Activated CD8-positive, alpha-beta memory T cell treated with anti-CD3 and anti-CD28 coated beads, Interleukin-2, amount 50 U/mL, for 1 hour (primary cell): Measurements from ENCODE around the gene MMP17.
A peak's percentile ranks its signal among the peaks of the same experiment; 100 is the strongest.

ENCODE experiments used
- DNase-seq: peaks from one replicate; pipeline ENCODE4 v3.0.0-alpha.2; 2020; ENCODE audit errors: extremely low read depth

Gene MMP17

DNA sequence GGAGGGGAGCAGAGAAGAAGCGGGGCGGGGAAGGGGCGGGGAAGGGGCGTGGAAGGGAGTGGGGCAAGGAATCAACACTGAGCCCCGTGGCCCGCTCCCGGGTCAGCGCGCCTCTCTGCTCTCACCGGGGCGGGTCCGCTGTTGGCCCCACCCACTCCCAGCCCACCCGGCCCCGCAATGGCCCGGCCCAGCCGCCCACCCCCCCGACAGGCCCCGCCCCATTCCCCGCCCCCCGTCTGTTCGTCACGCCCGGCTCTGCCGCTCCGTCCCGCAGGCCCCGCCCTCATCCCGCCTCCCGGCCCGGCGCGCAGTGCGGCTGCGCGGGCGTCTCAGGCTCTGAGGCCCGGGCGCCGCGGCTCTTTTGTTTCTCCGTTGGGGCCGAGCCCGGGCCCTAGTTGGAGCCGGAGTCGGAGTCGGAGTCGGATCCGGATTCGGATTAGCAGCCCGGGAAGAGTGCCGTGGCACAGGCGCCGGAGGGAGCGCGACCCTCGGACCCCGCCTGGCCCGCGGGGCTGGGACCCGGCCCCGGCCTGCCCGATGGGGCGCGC, 66.2 kb downstream of the MMP17 start, which contains the start of gene ULK1:
TSS of gene ULK1 (plus strand) at position 310 of the 548 bp plus-strand sequence. CDS start 380 bp downstream, outside the sequence.
- DNase-seq, result peak; percentile 72

DNA sequence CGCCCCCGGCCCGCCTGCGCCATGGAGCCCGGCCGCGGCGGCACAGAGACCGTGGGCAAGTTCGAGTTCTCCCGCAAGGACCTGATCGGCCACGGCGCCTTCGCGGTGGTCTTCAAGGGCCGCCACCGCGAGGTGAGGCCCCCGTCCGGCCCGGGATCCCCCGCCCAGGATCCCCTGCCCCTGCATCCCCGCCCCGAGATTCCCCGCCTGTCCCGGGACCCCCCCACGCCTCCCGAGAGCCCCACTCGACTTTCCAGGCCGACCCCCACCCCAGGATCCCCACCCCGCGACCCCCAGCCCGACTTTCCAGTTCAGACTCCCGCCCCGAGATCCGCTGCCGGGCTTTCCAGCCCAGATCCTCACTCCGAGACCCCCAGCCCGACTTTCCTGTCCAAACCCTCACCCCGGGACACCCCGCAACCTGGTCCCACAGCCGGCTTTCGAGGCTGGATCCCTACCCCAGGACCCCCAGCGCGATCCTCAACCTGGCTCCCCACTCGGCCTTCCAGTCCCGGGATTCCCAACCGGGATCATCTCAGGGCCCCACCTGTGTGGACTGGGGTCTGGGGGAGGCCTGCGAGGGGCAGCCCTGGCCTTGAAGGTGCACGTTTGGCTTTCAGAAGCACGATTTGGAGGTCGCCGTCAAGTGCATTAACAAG, 66.9 kb downstream of the MMP17 start:
- DNase-seq, result no peak

DNA sequence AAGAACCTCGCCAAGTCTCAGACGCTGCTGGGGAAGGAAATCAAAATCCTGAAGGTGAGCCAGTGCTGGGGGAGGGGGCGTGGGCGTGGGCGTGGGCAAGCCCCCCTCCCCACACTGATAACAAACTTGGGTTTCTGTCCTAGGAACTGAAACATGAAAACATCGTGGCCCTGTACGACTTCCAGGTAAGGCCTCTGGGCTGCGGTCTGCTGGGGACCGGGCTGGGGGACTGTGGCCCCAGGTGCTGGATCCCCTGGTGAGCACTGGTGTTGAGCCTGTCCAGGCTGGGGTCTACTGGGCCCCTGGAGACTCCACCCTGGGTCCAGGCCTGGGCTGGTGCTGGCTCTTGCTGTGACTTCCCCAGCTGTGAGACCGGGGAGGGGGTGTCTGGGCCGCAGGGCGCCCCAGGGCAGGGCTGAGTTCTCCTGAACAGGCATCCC, 67.5 kb downstream of the MMP17 start:
- DNase-seq, result no peak

DNA sequence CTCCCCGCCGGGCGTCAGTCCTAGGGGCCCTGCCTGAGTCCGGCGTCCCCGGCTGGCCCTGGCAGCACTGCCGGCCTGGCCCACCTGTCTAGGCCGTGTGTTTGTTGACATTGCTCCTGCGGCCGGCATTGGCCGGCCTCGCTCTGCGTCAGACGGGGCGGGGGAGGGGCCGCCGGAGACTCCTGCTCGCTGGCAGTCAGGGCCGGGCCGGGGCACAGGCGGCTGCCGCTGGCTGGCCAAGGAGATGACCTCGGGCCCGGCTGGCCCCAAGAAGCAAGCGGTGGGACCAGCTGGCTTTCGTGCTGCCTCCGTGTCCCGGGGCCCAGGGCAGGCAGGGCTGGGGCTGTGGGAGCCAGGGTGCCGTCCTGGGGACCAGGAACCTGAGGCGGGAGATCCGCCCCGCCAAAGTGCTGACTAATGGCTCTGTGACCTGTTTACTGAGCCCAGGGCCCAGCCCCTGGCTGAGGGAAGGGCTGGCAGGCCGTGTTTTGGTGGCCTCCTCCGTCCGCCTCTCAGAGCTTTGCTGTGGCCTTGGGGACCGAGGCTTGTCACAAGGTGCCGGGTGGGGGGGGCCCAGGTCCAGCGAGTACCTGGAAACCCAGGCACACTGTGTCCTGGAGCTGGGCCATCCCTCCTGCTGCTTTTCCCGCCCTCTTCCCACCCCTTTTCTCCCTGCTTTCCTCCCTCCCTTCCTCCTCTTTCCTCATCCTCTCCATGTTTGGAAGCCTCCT, 68.1 kb downstream of the MMP17 start:
- peak; percentile 14 for DNase-seq

DNA sequence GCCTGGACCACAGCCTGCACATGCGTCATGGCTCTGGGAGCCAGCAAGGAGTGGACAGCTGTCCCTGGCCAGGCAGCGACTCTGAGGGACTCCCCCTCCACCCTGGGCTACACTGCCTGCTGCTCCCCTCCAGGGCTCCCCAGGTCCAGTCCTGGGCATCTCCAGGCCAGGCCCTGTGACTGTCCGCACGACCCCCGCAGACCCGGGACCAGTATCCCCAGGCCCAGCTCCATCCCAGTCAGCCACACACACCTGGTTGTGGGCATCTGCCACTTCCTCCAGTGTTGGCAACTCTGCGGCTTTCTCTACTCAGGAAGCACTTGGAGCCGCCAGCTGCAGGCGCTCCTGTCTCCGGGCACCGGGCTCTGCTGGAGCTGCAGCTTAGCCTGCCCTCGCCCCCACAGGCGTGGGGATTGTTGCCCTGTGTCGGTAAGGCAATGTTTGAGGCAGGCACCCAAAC, 68.6 kb downstream of the MMP17 start:
- DNase-seq, result no peak

DNA sequence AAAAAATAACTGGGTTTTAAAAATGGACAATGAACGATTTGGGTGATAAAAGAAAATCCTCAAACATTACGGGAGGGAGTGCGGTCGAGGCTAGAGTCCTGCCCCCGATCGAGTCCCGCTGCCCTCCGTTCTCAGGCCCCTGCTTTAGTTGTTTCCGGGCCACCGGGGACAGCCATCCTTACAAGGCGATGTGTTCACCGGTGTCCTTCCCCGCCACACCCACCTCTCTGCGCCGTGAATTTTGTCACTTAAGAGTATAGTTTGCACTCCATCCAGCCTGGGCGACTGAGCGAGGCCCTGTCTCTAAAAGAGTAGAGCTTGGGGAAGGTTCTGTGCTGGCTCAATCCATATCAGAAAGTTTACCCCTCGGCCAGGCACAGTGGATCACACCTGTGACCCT, 69.1 kb downstream of the MMP17 start:
- DNase-seq, result no peak

DNA sequence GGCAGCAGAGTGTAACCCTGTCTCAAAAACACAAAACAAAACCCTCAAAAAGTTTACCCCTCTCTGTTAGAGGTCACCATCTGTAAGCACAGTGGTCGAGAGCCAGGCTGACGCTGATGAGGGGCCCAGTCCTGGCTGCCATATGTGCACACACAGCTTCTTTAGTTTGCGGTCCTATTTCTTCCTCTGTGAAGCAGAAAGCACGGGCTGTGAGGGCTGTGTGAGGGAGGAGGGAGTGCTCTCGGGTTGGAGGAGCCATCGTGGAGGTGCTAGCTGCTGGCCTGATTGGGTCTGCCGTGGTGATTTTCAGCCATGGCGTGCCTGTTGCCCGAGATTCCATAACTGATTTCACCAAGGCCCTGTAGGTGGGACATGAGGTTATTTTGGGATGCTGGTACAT, 69.7 kb downstream of the MMP17 start:
- no peak for DNase-seq

DNA sequence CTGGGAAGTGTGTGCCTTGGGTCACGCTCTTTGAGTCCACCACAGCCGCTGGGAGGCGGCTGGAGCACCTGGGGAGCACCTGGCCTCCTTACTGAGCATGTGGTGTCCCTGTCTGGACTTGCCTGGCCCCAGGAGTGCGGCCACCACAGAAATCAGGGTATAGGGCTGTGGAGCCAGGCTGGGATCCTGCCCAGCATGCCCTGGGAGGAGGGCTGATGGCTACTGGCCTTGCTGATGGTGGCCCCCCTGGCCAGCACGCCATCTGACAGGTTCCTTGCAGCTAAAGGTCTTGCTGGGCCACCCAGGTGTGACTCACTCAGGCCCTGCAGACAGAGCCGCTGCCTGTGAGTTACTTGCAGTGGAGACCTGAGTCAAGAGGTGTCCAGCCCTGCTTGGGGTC, 72.2 kb downstream of the MMP17 start:
- DNase-seq, result no peak
